GM18511 (cell line): ENCODE data around the gene TMEM132C.

ENCODE experiments used
- ATAC-seq: cut with Tn5 transposase; IDR thresholded peaks from one replicate; pipeline ENCODE4 v1.9.1; 2021; ENCODE audit warnings: mild to moderate bottlenecking, moderate library complexity; ENCODE audit not compliant: unreplicated experiment

The TMEM132C gene

GRCh38 chr12:128288357-128288756, 21.4 kb downstream of the TMEM132C start:
- no peak for ATAC-seq

GRCh38 chr12:128288896-128289295, 21.9 kb downstream of the TMEM132C start:
- ATAC-seq, result no peak

- ATAC-seq, result no peak
Observed at GRCh38 chr12:128290938-128291337, 24.0 kb downstream of the TMEM132C start.

- ATAC-seq, result no peak
Observed at GRCh38 chr12:128298091-128298748, 31.2 kb downstream of the TMEM132C start.

GRCh38 chr12:128305336-128305892, 38.4 kb downstream of the TMEM132C start:
- ATAC-seq, result no peak

GRCh38 chr12:128307791-128308190, 40.8 kb downstream of the TMEM132C start:
- ATAC-seq, result no peak

GRCh38 chr12:128312661-128313060, 45.7 kb downstream of the TMEM132C start:
- ATAC-seq, result no peak

- ATAC-seq, result no peak
Observed at GRCh38 chr12:128313931-128314330, 47.0 kb downstream of the TMEM132C start.

GRCh38 chr12:128314611-128315010, 47.6 kb downstream of the TMEM132C start:
- no peak for ATAC-seq

GRCh38 chr12:128316078-128316477, 49.1 kb downstream of the TMEM132C start:
- ATAC-seq, result no peak

GRCh38 chr12:128316973-128317526, 50.1 kb downstream of the TMEM132C start:
- no peak for ATAC-seq

GRCh38 chr12:128318341-128318740, 51.4 kb downstream of the TMEM132C start:
- no peak for ATAC-seq

- ATAC-seq, result no peak
Observed at GRCh38 chr12:128318946-128319345, 52.0 kb downstream of the TMEM132C start.

GRCh38 chr12:128322341-128322740, 55.4 kb downstream of the TMEM132C start:
- ATAC-seq, result no peak

GRCh38 chr12:128323145-128323920, 56.4 kb downstream of the TMEM132C start:
- ATAC-seq, result no peak

GRCh38 chr12:128325646-128326045, 58.7 kb downstream of the TMEM132C start:
- ATAC-seq, result no peak

- no peak for ATAC-seq
Observed at GRCh38 chr12:128326406-128326805, 59.4 kb downstream of the TMEM132C start.

- no peak for ATAC-seq
Observed at GRCh38 chr12:128328961-128329360, 62.0 kb downstream of the TMEM132C start.

- no peak for ATAC-seq
Observed at GRCh38 chr12:128336204-128337070, 69.5 kb downstream of the TMEM132C start.

- ATAC-seq, result no peak
Observed at GRCh38 chr12:128337071-128337345, 70.0 kb downstream of the TMEM132C start.
